GM12875 (cell line): ENCODE measurements around the gene SESN3.
"Not testable (repeated sequence)": the region's sequence is repeated elsewhere in the genome, so short reads cannot be mapped to it uniquely, and the experiment has no call there.

ENCODE experiments used
- H3K4me3 ChIP-seq: one replicate; pipeline ENCODE4 v1.5.1; 2011; ENCODE audit warnings: low read depth, low read length, control low read depth
- CTCF ChIP-seq: IDR thresholded peaks from 2 replicates; pipeline ENCODE4 v1.5.1; 2011; ENCODE audit warnings: low read depth, mild to moderate bottlenecking, control low read depth, inconsistent platforms, low read length, moderate library complexity, borderline replicate concordance; ENCODE audit not compliant: insufficient read depth

SESN3 gene

GRCh38 chr11:95137299-95137698, 93.7 kb downstream of the SESN3 start:
- no peak overlapping the region for H3K4me3 ChIP-seq
- no peak for TF ChIP-seq CTCF

DNA sequence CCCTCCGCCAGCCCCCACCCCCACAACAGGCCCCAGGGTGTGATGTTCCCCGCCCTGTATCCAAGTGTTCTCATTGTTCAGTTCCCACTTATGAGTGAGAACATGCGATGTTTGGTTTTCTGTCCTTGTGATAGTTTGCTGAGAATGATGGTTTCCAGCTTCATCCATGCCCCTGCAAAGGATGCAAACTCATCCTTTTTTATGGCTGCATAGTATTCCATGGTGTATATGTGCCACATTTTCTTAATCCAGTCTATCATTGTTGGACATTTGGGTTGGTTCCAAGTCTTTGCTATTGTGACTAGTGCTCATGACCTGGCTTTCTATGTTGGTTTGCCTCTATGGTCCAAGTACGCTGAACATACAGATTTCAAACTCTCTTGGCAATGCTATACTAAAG, 94.3 kb downstream of the SESN3 start:
- H3K4me3 ChIP-seq, result not testable (repeated sequence)

DNA sequence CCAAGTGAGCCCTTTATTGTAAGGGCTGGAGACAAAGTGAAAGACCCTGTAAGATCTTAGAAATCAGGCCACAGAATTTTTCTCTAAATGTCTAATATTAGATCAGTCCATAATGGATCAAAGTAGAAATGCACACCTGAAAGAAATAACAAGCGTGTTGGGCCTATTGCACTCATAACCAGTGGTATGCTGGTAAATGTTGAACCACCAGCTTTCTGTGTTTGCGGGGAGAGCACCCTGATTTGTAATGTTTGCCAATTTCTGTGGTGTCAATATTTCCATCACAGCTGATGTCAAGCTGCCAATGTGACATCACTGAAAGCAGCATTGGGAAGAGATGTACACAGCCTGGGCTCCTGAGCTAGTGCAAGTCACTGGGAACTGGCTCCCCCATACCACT, 95.1 kb downstream of the SESN3 start:
- no peak overlapping the region for H3K4me3 ChIP-seq
- TF ChIP-seq CTCF, result no peak

DNA sequence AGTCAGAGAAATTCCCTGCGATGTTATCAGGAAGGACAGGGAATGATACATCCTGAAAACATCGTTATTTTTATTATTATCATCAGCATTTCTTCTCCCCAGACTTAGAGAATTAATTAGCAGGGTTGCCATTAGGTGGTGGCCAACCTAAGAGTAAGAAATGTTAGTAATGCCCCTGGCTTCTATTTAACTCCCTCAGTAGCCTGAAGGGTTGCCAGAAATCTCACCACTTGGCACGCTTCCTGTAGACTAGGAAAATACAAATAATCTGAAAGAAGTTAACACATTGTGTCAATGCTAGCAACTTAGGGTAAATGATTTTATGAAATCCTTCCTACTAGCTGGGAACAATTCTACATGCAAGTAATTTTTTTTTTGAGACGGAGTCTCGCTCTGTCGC, 95.8 kb downstream of the SESN3 start:
- no peak overlapping the region for H3K4me3 ChIP-seq

DNA sequence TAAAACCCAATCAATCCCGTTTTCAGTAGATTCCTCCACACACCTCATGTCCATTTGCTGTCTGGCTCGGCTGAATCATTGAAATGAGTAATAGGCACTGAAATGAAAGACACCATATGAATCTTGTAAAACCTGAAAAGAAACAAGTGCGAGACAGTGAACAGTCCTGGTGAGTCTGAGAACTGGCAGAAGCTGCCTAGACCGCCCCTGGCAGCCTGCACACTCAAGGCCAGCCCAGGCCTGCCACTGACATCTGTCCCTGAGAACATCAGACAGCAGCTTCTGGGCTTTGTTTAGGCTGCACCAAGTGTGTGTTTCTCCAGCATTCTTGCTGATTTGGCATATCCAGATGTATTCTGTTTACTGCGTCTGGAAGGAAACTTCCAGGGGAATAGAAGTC, 96.5 kb downstream of the SESN3 start:
- TF ChIP-seq CTCF, result no peak

More for the DNA sequence above, 95.8 kb downstream of the SESN3 start:
- no peak for TF ChIP-seq CTCF

GRCh38 chr11:95132956-95133355, 98.0 kb downstream of the SESN3 start:
- no peak for TF ChIP-seq CTCF
- H3K4me3 ChIP-seq, result no peak overlapping the region

More for the DNA sequence above, 96.5 kb downstream of the SESN3 start:
- H3K4me3 ChIP-seq, result no peak overlapping the region

DNA sequence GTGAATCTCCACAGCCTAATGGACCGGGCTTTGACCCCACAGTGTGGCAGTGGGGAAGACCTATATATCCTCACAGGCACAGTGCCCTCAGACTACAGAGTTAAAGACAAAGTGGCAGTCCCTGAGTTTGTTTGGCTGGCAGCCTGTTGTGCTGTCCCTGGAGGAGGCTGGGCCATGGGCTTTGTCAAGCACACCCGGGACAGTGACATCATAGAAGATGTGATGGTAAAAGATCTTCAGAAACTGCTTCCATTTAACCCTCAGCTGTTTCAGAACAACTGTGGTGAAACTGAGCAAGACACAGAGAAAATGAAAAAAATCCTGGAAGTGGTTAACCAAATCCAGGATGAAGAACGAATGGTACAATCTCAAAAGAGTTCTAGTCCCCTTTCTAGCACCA, 102.4 kb downstream of the SESN3 start:
- TF ChIP-seq CTCF, result no peak
- H3K4me3 ChIP-seq, result no peak overlapping the region

DNA sequence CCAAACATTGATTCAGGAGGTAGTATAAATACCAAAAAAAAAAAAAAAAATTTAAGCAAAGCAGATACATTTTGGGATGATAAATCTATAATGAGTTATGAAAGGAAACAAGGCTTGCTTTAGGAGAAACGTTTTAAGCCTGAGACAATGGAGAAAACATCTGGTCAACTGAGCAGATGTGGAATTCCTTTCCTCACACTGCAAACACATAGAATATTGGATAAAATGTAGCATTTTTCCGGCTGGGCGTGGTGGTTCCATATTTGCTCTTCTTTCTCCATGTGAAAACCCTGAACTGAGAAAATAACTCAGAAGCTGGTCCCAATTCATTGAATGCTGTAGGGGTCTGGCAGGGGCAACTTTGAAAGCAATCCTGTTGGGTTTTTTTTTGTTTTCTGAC, 107.4 kb downstream of the SESN3 start:
- no peak for TF ChIP-seq CTCF
- H3K4me3 ChIP-seq, result no peak overlapping the region
